Activated CD8-positive, alpha-beta T cell treated with anti-CD3 and anti-CD28 coated beads, Interleukin-2, amount 10 ng/mL, durations not matched to agents 7 days and 5 days (primary cell): ENCODE data around the gene ABL2. TPM values are rescaled to one million over a fixed set of nuclear protein-coding genes. Genes with fewer than 3 reads are reported as not detected.
"Not testable (repeated sequence)": the region's sequence is repeated elsewhere in the genome, so short reads cannot be mapped to it uniquely, and the experiment has no call there.

Experiments used
- ATAC-seq: fragments of 150-1000 bp; cut with Tn5 transposase; one replicate; pipeline ENCODE4 v1.10.0; 2021; ENCODE audit warnings: moderate library complexity
- CTCF ChIA-PET: fragments of 350-600 bp; sonication (Branson Sonifier 250); formaldehyde crosslinking; loops from one replicate; lab custom pipeline; 2021; ENCODE audit warnings: antibody characterized with exemption; lab: Charles Lee
- POLR2A ChIA-PET: fragments of 350-600 bp; sonication (Branson Sonifier 250); formaldehyde crosslinking; loops from one replicate; lab custom pipeline; 2021; ENCODE audit warnings: antibody characterized with exemption; lab: Charles Lee
- DNase-seq: peaks from one replicate; pipeline ENCODE4 v3.0.0-alpha.2; 2020
- H3K27ac Mint-ChIP-seq: one replicate; pipeline ENCODE4 v1.8.0; 2021; ENCODE audit warnings: mild to moderate bottlenecking, mixed read lengths
- H3K27me3 Mint-ChIP-seq: one replicate; pipeline ENCODE4 v1.8.0; 2021; ENCODE audit warnings: low read depth, mixed read lengths
- H3K36me3 Mint-ChIP-seq: one replicate; pipeline ENCODE4 v1.8.0; 2021; ENCODE audit warnings: low read depth, mixed read lengths
- H3K4me1 Mint-ChIP-seq: one replicate; pipeline ENCODE4 v1.8.0; 2021; ENCODE audit warnings: low read depth, mixed read lengths
- H3K4me3 Mint-ChIP-seq: one replicate; pipeline ENCODE4 v1.8.0; 2021; ENCODE audit warnings: mild to moderate bottlenecking, mixed read lengths
- H3K9me3 Mint-ChIP-seq: one replicate; pipeline ENCODE4 v1.8.0; 2022; ENCODE audit warnings: mixed read lengths; ENCODE audit not compliant: insufficient read depth
- total RNA-seq, 2 experiments: library from RNA; stranded (reverse); gene quantifications; one replicate each; pipeline ENCODE4 v1.2.3, GENCODE V29; 2021

Gene ABL2
- total RNA-seq, 2 experiments from 2014 or later, result 6.3 to 7.5 TPM

DNA sequence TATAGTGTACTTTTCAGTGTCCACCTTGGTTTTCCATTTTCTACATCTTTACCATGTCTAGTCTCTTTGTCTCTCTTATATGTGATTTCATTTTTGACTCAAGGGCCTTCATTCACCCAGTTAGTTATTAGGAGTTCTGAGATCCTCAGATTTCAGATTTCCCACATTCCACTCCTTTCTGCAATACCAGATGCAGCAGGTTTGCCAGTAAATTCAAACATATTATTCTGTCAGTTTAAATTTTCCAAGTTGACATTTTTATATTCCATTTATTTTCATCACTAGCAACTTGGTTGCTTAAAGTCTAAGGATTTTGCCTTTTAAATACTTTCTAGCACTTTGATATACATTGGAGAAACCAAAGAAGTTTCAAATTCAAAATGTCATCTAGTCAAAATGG, 42.4 kb downstream of the ABL2 start:
- ATAC-seq, result no peak
- H3K4me1 Mint-ChIP-seq, result peaks cover 7% of the 10 kb centered on the region
- DNase-seq, result no peak
- no peaks in the 10 kb centered on the region for H3K27me3 Mint-ChIP-seq
- no peak overlapping the region for H3K4me3 Mint-ChIP-seq
- no peaks in the 10 kb centered on the region for H3K9me3 Mint-ChIP-seq
- ChIA-PET POLR2A (no interaction called here), CTCF (no interaction called here)
- peaks cover 9% of the 10 kb centered on the region for H3K36me3 Mint-ChIP-seq
- H3K27ac Mint-ChIP-seq, result no peak overlapping the region

DNA sequence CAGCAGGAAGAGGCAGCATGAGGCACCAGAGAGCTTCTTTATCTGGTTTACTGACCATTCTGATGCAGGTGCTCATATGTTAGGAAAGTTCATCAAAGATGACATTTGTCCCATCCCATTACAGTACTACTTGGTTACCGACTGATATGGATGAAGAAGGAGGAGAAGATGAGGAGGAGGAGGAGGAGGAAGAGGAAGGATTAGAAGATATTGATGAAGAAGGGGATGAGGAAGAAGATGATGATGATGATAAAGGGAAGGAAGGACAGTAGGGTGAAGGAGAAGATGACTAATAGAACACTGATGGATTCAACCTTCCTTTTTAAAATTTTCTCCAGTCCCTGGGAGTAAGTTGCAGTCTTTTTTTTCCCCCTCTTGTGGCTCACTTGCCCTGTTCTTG, 45.1 kb downstream of the ABL2 start:
- Mint-ChIP-seq H3K4me3 (no peak overlapping the region), H3K27ac (no peak overlapping the region), H3K27me3 (no peaks in the 10 kb centered on the region), H3K9me3 (no peaks in the 10 kb centered on the region), H3K4me1 (no peaks in the 10 kb centered on the region), H3K36me3 (peaks cover 7% of the 10 kb centered on the region)
- DNase-seq (no peak), ATAC-seq (no peak)
- ChIA-PET POLR2A (no interaction called here), CTCF (no interaction called here)

DNA sequence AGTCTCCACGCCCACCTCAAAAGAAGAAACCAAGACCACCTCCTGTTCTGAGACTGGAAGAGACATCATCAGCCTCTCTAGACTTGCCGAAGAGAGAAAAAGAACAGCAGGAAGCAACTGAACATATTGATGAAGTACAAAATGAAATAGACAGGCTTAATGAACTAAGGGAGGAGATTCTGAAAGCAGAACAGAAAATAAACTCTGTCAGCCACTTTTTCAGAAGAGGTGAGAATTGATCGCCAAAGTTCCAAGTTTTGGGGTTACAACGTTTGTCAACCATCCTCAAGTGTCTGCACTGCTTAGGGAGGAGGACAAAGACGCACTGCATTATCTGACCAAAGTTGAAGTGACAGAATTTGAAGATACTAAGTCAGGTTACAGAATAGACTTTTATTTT, 45.6 kb downstream of the ABL2 start:
- Mint-ChIP-seq H3K9me3 (no peaks in the 10 kb centered on the region), H3K4me1 (no peaks in the 10 kb centered on the region), H3K36me3 (peaks cover 6% of the 10 kb centered on the region), H3K27ac (no peak overlapping the region), H3K27me3 (no peaks in the 10 kb centered on the region), H3K4me3 (no peak overlapping the region)
- ChIA-PET CTCF (no interaction called here), POLR2A (no interaction called here)
- DNase-seq (no peak), ATAC-seq (no peak)

DNA sequence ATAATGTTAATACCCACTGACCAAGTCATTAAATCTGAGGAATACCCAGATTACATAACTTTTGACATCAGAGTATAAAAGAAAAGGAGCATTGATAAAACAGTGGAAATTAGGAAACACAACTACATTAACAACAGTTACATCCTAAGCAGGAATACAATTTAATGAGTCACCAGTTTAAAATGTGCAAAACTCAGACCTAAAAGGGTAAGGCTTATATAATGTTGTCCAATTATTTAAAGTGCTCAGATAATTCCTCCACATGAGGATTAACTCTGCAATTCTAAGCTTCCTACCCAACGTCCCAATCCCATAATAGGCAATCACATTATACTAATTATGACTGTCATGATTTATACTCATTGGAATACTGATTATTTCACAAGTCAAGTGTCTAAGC, 50.5 kb downstream of the ABL2 start:
- POLR2A ChIA-PET, result interaction anchor here (0.6 kb wide), 1 partner anchor 9 kb away, joined by 3 read pairs; no protein-coding TSS in a partner anchor
- no peak overlapping the region for H3K27ac Mint-ChIP-seq
- ATAC-seq (no peak), DNase-seq (no peak)
- no peaks in the 10 kb centered on the region for H3K9me3 Mint-ChIP-seq
- H3K4me1 Mint-ChIP-seq, result no peaks in the 10 kb centered on the region
- no peaks in the 10 kb centered on the region for H3K27me3 Mint-ChIP-seq
- CTCF ChIA-PET, result interaction anchor here (1.7 kb wide), 1 partner anchor 57 kb away, joined by 5 read pairs; no protein-coding TSS in a partner anchor
- H3K4me3 Mint-ChIP-seq, result no peak overlapping the region
- no peaks in the 10 kb centered on the region for H3K36me3 Mint-ChIP-seq

DNA sequence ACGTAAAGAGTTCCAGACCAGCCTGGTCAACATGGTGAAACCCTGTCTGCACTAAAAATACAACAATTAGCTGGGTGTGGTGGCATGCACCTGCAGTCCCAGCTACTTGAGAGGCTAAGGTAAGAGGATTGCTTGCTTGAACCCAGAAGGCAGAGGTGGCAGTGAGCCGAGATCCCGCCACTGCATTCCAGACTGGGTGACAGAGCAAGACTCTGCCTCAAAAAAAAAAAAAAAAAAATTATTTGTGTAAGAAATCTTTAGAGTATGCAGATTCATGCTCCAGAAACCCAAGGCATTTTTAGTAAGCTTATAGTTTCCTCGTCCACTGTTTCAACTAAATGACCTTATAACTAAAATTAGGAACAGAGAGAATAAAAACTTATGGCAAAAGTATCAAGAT, 51.3 kb downstream of the ABL2 start:
- Mint-ChIP-seq H3K4me3 (no peak overlapping the region), H3K27me3 (no peaks in the 10 kb centered on the region), H3K27ac (no peak overlapping the region), H3K4me1 (no peaks in the 10 kb centered on the region), H3K9me3 (no peaks in the 10 kb centered on the region), H3K36me3 (no peaks in the 10 kb centered on the region)
- ChIA-PET POLR2A (interaction anchor here (0.6 kb wide), 1 partner anchor 8 kb away, joined by 3 read pairs; no protein-coding TSS in a partner anchor), CTCF (interaction anchor here (1.7 kb wide), 1 partner anchor 56 kb away, joined by 5 read pairs; no protein-coding TSS in a partner anchor)
- DNase-seq (no peak), ATAC-seq (no peak)

DNA sequence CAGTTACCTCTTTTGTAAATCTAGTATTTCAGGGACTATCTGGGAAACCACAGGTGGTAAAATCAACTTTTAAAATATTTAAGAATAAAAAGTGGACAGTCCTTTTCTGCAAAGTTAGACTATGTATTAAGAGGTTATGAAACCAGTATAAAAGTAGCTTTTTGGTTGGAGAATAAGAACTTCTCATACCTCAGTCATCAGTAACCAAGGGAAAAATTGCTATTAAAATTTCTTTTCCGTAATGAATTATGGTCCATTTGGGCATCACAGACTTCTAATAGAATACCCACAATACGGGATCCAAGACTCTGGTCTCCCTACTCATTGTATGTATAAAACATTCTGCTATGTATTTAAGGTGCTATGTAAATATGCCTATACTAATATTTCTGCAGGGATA, 51.9 kb downstream of the ABL2 start:
- no peaks in the 10 kb centered on the region for H3K27me3 Mint-ChIP-seq
- DNase-seq (no peak), ATAC-seq (no peak)
- no peaks in the 10 kb centered on the region for H3K36me3 Mint-ChIP-seq
- ChIA-PET POLR2A (no interaction called here), CTCF (interaction anchor here (1.7 kb wide), 1 partner anchor 56 kb away, joined by 5 read pairs; no protein-coding TSS in a partner anchor)
- H3K9me3 Mint-ChIP-seq, result no peaks in the 10 kb centered on the region
- H3K4me1 Mint-ChIP-seq, result no peaks in the 10 kb centered on the region
- no peak overlapping the region for H3K4me3 Mint-ChIP-seq
- no peak overlapping the region for H3K27ac Mint-ChIP-seq

DNA sequence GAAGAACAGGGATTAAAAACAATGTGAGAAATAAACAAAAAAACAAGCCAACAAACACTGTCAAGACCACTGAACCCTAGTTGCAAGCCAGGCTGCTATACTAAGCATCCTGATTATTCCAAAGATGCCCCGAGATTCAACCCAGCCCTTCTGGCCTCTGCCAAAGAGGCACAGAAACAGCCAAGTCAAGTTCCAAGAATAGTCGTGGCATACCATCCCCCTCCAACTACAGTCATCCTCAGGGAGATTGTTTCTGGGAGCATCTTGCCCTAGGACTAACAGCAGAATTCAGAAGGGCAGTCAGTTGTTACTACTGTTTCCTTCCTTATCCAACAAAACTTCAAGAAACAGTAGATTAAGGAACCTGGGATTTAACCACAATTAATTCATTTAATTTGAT, 52.3 kb downstream of the ABL2 start:
- no peaks in the 10 kb centered on the region for H3K27me3 Mint-ChIP-seq
- ATAC-seq (no peak), DNase-seq (no peak)
- H3K4me1 Mint-ChIP-seq, result no peaks in the 10 kb centered on the region
- ChIA-PET POLR2A (no interaction called here), CTCF (no interaction called here)
- H3K27ac Mint-ChIP-seq, result no peak overlapping the region
- H3K4me3 Mint-ChIP-seq, result no peak overlapping the region
- H3K9me3 Mint-ChIP-seq, result no peaks in the 10 kb centered on the region
- no peaks in the 10 kb centered on the region for H3K36me3 Mint-ChIP-seq

DNA sequence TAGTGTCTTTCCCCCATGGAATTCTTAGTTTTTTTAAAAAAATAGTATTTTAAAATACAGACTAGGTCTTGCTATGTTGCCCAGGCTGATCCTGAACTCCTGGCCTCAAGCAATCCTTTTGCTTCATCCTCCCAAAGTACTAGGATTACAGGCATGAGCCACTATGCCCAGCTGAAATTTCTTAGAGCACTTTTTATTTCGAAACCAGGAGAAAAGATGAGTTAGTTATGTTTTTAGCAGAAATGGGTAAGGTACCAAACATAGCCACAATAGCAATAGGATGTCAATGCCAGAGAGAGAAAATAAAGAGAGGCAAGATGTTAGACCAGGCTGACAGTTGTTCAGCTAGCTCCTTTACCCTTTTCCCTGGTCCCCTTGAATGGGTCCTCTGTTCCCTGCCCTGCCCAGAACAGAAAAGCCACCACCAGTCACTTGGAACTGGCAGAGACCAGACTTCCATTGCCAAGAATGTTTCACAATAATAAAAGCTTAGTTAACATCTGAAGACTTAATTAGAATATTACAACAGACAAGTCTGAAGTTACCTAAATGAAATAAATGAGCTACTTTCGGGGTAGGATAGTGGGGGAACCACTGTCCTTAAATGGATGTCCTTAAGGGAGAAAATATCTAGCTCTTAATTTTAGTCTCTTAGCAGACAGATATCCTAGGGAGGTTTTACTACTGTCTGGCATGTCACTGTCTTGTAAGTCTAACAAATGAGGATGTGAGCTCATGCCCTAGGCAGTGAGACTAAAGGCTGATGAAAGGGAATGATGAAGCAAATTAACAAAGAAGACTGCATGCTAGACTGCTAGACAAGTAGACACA, 54.3 kb downstream of the ABL2 start:
- H3K27ac Mint-ChIP-seq, result no peak overlapping the region
- H3K4me3 Mint-ChIP-seq, result no peak overlapping the region
- H3K27me3 Mint-ChIP-seq, result no peaks in the 10 kb centered on the region
- CTCF ChIA-PET, result no interaction called here
- no peak for ATAC-seq
- no peaks in the 10 kb centered on the region for H3K4me1 Mint-ChIP-seq
- H3K36me3 Mint-ChIP-seq, result no peaks in the 10 kb centered on the region
- POLR2A ChIA-PET, result interaction anchor here (0.5 kb wide), 1 partner anchor 49 kb away, joined by 3 read pairs; no protein-coding TSS in a partner anchor
- DNase-seq, result no peak
- no peaks in the 10 kb centered on the region for H3K9me3 Mint-ChIP-seq

DNA sequence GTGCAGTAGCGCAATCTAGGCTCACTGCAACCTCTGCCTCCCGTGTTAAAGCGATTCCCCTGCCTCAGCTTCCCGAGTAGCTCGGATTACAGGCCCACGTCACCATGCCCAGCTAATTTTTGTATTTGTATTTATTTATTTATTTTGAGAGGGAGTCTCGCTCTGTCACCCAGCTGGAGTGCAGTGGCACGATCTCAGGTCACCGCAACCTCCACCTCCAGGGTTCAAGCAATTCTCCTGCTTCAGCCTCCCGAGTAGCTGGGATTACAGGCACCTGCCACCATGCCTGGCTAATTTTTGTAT, 59.1 kb downstream of the ABL2 start:
- H3K27ac Mint-ChIP-seq, ATAC-seq, H3K4me1 Mint-ChIP-seq, H3K4me3 Mint-ChIP-seq, H3K27me3 Mint-ChIP-seq, DNase-seq, CTCF ChIA-PET, H3K9me3 Mint-ChIP-seq, H3K36me3 Mint-ChIP-seq: not testable (repeated sequence)
- POLR2A ChIA-PET, result interaction anchor here (0.6 kb wide), 1 partner anchor 8 kb away, joined by 3 read pairs; no protein-coding TSS in a partner anchor

DNA sequence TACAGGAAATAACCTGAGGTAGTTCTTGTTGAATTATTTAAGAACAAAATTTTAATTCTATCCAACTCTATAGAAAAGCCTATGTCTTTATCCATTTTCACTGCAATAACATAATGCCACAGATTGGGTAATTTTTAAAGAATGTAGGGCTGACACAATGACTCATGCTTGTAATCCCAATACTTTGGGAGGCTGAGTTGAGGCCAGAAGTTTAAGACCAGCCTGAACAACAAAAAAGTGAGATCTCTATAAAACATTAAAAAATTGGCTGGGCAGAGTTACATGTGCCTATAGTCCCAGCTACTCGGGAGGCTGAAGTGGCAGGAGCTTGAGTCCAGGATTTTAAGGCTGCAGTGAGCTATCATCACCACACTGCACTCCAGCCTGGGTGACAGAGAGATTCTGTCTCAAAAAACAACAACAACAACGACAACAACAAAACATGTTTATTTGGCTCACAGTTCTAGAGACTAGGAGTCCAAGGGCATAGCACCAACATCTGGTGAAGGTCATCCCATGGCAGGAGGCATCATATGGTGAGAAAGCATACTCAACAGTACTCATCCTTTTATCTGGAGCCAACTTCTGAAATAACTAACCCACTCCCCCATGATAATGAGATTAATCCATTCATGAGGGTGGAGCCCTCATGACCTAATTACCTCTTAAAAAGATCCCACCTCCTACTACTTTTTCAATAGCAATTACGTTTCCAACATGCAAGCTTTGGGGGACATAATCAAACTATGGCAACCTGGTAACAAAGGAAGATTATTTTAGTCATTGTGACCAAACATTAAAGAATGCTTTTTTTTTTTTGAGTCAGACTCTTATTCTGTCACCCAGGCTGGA, 59.6 kb downstream of the ABL2 start:
- CTCF ChIA-PET, result no interaction called here
- Mint-ChIP-seq H3K36me3 (no peaks in the 10 kb centered on the region), H3K27me3 (no peaks in the 10 kb centered on the region), H3K4me3 (no peak overlapping the region), H3K4me1 (no peaks in the 10 kb centered on the region), H3K27ac (no peak overlapping the region), H3K9me3 (no peaks in the 10 kb centered on the region)
- ATAC-seq (no peak), DNase-seq (no peak)
- POLR2A ChIA-PET, result interaction anchor here (0.6 kb wide), 1 partner anchor 9 kb away, joined by 3 read pairs; no protein-coding TSS in a partner anchor

DNA sequence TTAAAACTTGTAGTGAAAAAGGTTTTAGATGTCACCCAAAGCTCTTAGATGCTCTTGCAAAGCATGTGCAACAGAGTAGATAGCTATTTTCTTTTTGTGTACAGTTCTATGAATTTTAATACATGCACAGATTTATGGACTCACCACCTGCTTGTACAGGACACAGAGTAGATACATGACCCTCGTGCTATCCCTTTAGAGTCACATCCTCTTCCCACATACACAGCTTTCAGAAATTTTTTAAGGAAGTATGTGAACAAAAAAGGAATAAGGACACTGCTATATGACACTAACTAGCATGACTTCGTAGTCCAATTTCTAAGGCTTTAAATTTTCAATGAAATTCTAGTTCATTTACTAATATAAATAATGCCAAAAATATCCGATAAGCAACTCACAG, 60.9 kb downstream of the ABL2 start:
- DNase-seq, result no peak
- no peaks in the 10 kb centered on the region for H3K36me3 Mint-ChIP-seq
- H3K9me3 Mint-ChIP-seq, result no peaks in the 10 kb centered on the region
- no peaks in the 10 kb centered on the region for H3K27me3 Mint-ChIP-seq
- no peak for ATAC-seq
- CTCF ChIA-PET, result interaction anchor here (0.6 kb wide), 1 partner anchor 645 kb away, joined by 3 read pairs; no protein-coding TSS in a partner anchor
- H3K27ac Mint-ChIP-seq, result no peak overlapping the region
- H3K4me1 Mint-ChIP-seq, result no peaks in the 10 kb centered on the region
- no peak overlapping the region for H3K4me3 Mint-ChIP-seq
- POLR2A ChIA-PET, result no interaction called here

DNA sequence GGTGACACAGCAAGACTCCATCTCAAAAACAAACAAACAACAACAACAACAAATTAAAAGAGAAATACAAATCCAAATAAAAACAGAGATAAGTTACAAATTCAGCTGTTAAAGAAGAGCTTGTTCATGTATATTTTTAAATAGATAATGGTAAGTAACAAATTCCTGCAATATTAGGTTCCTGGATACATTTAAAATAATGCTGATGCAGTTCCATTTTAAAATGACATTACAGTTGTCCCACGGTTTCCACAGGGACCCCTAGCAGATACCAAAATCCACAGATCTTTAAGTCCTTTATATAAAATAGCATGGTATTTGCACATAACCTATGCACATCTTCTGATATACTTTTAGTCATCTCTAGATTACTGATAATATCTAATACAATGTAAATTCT, 61.5 kb downstream of the ABL2 start:
- ChIA-PET CTCF (interaction anchor here (0.6 kb wide), 1 partner anchor 646 kb away, joined by 3 read pairs; no protein-coding TSS in a partner anchor), POLR2A (no interaction called here)
- H3K4me3 Mint-ChIP-seq, result no peak overlapping the region
- no peaks in the 10 kb centered on the region for H3K9me3 Mint-ChIP-seq
- no peak overlapping the region for H3K27ac Mint-ChIP-seq
- ATAC-seq, result no peak
- no peaks in the 10 kb centered on the region for H3K36me3 Mint-ChIP-seq
- no peaks in the 10 kb centered on the region for H3K27me3 Mint-ChIP-seq
- no peak for DNase-seq
- H3K4me1 Mint-ChIP-seq, result no peaks in the 10 kb centered on the region
